Mammary epithelial cell (primary cell): Measurements from ENCODE around the gene MMP17.

ENCODE experiments used
- EZH2 ChIP-seq: IDR thresholded peaks from 2 replicates; pipeline ENCODE4 v1.6.1; 2012; ENCODE audit warnings: low read length, inconsistent platforms, borderline replicate concordance
- TF ChIP-seq, protein P1 (sequence below), 2 donors: IDR thresholded peaks in 1 of 2; conservative IDR thresholded peaks in 1 of 2; 2 replicates each; pipeline ENCODE4 v1.5.1; 2011 to 2012; ENCODE audit warnings: inconsistent platforms in 2 of 2, low read length in 2 of 2, mild to moderate bottlenecking in 2 of 2, control low read depth in 1 of 2, low read depth in 1 of 2; ENCODE audit not compliant: insufficient read depth in 1 of 2; ENCODE audit errors: extremely low read depth in 1 of 2

DNA sequence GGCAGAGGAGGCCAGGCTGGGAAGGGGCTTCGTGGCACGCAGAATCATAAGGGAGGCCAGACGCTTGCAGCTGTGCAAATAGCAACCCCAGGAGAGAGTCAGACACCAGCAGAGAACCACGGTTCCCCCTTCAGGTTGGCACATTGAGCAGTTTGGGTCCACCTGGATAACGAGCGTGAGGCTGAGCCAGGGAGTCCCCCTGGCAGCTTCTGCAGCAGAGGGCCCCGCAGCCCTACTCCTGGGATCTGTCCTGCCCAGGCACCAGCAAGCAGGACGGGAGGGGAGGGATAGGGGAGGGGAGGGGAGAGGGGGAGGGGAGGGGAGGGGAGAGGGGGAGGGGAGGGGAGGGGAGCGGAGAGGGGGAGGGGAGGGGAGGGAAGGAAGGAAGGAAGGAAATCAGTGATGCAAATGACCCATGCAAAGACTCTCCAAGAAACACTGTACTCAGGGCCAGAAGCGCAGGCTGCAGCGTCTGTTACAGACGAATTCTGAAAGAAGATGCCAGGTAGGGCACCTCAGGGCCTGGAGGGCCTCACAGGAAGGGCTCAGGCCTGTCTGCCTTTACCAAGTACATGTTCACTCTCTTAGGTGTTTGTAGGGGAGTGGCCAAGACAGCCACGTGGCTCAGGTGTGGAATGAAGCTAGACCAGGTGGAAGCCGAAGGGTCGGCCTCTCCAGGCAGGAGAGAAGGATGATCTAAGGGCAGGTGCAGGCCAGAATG, 32.3 kb upstream of the MMP17 start:
- TF ChIP-seq, protein P1, sequence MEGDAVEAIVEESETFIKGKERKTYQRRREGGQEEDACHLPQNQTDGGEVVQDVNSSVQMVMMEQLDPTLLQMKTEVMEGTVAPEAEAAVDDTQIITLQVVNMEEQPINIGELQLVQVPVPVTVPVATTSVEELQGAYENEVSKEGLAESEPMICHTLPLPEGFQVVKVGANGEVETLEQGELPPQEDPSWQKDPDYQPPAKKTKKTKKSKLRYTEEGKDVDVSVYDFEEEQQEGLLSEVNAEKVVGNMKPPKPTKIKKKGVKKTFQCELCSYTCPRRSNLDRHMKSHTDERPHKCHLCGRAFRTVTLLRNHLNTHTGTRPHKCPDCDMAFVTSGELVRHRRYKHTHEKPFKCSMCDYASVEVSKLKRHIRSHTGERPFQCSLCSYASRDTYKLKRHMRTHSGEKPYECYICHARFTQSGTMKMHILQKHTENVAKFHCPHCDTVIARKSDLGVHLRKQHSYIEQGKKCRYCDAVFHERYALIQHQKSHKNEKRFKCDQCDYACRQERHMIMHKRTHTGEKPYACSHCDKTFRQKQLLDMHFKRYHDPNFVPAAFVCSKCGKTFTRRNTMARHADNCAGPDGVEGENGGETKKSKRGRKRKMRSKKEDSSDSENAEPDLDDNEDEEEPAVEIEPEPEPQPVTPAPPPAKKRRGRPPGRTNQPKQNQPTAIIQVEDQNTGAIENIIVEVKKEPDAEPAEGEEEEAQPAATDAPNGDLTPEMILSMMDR (conservative IDR thresholded peaks at IDR 0.05 in 1 of 2, IDR thresholded peaks at IDR 0.05 in 1 of 2; ENCODE audit: extremely low read depth in 1 of 2, insufficient read depth in 1 of 2, low read depth in 1 of 2, low read length in 2 of 2): no peak
- TF ChIP-seq EZH2: no peak
